Loucy (cell line): ENCODE measurements around the gene ZNF280D.

ENCODE experiments used
- EZH2phosphoT487 ChIP-seq: fragments of 200-600 bp; IDR thresholded peaks from 2 replicates; pipeline ENCODE4 v1.6.1; 2018; ENCODE audit warnings: antibody characterized with exemption, mild to moderate bottlenecking, moderate library complexity, borderline replicate concordance
- TF ChIP-seq, protein P1 (sequence below): fragments of 200-600 bp; sonication (generic); conservative IDR thresholded peaks from 2 replicates; pipeline ENCODE4 v1.5.1; 2014; ENCODE audit warnings: mild to moderate bottlenecking, antibody characterized with exemption, low read length

DNA sequence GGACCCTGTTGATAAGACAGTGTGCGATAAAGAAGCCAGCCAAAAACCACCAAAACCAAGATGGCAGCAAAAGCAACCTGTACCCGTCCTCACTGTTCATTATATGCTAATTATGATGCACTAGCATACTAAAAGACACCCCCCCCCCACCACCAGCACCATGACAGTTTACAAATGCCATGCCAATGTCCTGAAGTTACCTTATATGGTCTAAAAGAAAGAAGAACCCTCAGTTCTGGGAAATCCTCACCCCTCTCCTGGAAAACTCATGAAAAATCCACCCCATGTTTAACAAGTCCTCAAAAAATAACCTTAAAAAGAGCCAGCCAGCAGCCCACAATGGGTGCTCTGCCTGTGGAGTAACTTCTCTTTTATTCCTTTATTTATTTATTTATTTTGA lies 48.4 kb upstream of the ZNF280D start:
- TF ChIP-seq, protein P1, sequence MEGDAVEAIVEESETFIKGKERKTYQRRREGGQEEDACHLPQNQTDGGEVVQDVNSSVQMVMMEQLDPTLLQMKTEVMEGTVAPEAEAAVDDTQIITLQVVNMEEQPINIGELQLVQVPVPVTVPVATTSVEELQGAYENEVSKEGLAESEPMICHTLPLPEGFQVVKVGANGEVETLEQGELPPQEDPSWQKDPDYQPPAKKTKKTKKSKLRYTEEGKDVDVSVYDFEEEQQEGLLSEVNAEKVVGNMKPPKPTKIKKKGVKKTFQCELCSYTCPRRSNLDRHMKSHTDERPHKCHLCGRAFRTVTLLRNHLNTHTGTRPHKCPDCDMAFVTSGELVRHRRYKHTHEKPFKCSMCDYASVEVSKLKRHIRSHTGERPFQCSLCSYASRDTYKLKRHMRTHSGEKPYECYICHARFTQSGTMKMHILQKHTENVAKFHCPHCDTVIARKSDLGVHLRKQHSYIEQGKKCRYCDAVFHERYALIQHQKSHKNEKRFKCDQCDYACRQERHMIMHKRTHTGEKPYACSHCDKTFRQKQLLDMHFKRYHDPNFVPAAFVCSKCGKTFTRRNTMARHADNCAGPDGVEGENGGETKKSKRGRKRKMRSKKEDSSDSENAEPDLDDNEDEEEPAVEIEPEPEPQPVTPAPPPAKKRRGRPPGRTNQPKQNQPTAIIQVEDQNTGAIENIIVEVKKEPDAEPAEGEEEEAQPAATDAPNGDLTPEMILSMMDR, result no peak
- no peak for TF ChIP-seq EZH2phosphoT487
